Esophagus muscularis mucosa (tissue), 4 donors: ENCODE data around the gene WNT1.

Experiments used
- EP300 ChIP-seq: sonication (generic); formaldehyde crosslinking; IDR thresholded peaks from one replicate; pipeline ENCODE4 v1.6.1; 2017; ENCODE audit warnings: antibody characterized with exemption
- POLR2A ChIP-seq: fragments of 450-650 bp; IDR thresholded peaks from one replicate; pipeline ENCODE4 v1.6.1; 2017; ENCODE audit warnings: antibody characterized with exemption, moderate library complexity, mild to moderate bottlenecking, low read depth
- POLR2AphosphoS5 ChIP-seq, 2 donors: sonication (generic); formaldehyde crosslinking; IDR thresholded peaks; one replicate each; pipeline ENCODE4 v1.6.1; 2017; ENCODE audit warnings: antibody characterized with exemption in 2 of 2
- TF ChIP-seq, protein P1 (sequence below), 3 experiments: fragments of 200-600 bp in 2 of 3; fragments of 450-650 bp in 1 of 3; sonication (generic) in 2 of 3; IDR thresholded peaks; one replicate each; pipeline ENCODE4 v1.5.1; 2017 to 2019; ENCODE audit warnings: antibody characterized with exemption in 3 of 3, mild to moderate bottlenecking in 2 of 3, moderate library complexity in 1 of 3

DNA sequence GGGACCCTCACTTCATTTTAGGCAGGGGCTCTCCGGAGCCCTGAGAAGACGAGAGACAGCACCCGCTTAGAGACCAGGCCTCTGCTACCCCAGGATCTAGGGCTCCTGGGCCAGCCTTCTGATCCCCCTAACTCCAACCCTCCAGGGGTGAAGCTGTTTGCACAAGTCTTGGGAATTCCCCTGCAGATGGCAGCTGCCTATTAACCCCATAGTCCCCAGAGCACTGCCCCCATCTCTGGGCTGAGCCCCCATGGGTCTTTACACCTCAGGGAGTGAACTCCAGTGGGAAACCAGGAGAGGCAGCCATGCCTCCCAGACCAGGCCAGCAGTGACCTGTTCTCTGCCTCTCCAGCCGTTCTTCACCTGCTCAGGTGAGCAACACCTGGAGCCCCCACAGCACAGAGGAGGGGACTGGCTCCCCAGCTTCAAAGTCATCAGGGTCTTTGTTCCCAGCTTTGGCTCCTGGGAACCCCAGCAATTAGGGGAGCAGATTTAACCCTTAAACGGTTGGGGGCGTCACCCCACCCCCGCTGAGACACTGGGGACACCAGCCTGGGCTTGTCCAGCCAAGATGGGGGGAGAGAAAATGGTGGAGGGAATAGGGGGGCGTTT lies 8.9 kb upstream of the WNT1 start:
- TF ChIP-seq, protein P1, sequence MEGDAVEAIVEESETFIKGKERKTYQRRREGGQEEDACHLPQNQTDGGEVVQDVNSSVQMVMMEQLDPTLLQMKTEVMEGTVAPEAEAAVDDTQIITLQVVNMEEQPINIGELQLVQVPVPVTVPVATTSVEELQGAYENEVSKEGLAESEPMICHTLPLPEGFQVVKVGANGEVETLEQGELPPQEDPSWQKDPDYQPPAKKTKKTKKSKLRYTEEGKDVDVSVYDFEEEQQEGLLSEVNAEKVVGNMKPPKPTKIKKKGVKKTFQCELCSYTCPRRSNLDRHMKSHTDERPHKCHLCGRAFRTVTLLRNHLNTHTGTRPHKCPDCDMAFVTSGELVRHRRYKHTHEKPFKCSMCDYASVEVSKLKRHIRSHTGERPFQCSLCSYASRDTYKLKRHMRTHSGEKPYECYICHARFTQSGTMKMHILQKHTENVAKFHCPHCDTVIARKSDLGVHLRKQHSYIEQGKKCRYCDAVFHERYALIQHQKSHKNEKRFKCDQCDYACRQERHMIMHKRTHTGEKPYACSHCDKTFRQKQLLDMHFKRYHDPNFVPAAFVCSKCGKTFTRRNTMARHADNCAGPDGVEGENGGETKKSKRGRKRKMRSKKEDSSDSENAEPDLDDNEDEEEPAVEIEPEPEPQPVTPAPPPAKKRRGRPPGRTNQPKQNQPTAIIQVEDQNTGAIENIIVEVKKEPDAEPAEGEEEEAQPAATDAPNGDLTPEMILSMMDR (IDR thresholded peaks at IDR 0.05) = no peak
- TF ChIP-seq POLR2AphosphoS5 (IDR thresholded peaks at IDR 0.05) = no peak
- TF ChIP-seq POLR2A = no peak
- no peak for TF ChIP-seq EP300
